Activated CD8-positive, alpha-beta T cell treated with anti-CD3 and anti-CD28 coated beads, Interleukin-2, amount 10 ng/mL, durations not matched to agents 7 days and 5 days (primary cell): ENCODE results near the gene REM2. TPM values are rescaled to one million over a fixed set of nuclear protein-coding genes. Genes with fewer than 3 reads are reported as not detected.

Source experiments
- ATAC-seq: fragments of 150-1000 bp; cut with Tn5 transposase; one replicate; pipeline ENCODE4 v1.10.0; 2021; ENCODE audit warnings: moderate library complexity
- CTCF ChIA-PET: fragments of 350-600 bp; sonication (Branson Sonifier 250); formaldehyde crosslinking; loops from one replicate; lab custom pipeline; 2021; ENCODE audit warnings: antibody characterized with exemption; lab: Charles Lee
- POLR2A ChIA-PET: fragments of 350-600 bp; sonication (Branson Sonifier 250); formaldehyde crosslinking; loops from one replicate; lab custom pipeline; 2021; ENCODE audit warnings: antibody characterized with exemption; lab: Charles Lee
- DNase-seq: peaks from one replicate; pipeline ENCODE4 v3.0.0-alpha.2; 2020
- H3K27ac Mint-ChIP-seq: one replicate; pipeline ENCODE4 v1.8.0; 2021; ENCODE audit warnings: mild to moderate bottlenecking, mixed read lengths
- H3K27me3 Mint-ChIP-seq: one replicate; pipeline ENCODE4 v1.8.0; 2021; ENCODE audit warnings: low read depth, mixed read lengths
- H3K36me3 Mint-ChIP-seq: one replicate; pipeline ENCODE4 v1.8.0; 2021; ENCODE audit warnings: low read depth, mixed read lengths
- H3K4me1 Mint-ChIP-seq: one replicate; pipeline ENCODE4 v1.8.0; 2021; ENCODE audit warnings: low read depth, mixed read lengths
- H3K4me3 Mint-ChIP-seq: one replicate; pipeline ENCODE4 v1.8.0; 2021; ENCODE audit warnings: mild to moderate bottlenecking, mixed read lengths
- H3K9me3 Mint-ChIP-seq: one replicate; pipeline ENCODE4 v1.8.0; 2022; ENCODE audit warnings: mixed read lengths; ENCODE audit not compliant: insufficient read depth
- total RNA-seq, 2 experiments: library from RNA; stranded (reverse); gene quantifications; one replicate each; pipeline ENCODE4 v1.2.3, GENCODE V29; 2021

Gene REM2
- total RNA-seq, 2 experiments from 2014 or later: 0.21 to 0.61 TPM

DNA sequence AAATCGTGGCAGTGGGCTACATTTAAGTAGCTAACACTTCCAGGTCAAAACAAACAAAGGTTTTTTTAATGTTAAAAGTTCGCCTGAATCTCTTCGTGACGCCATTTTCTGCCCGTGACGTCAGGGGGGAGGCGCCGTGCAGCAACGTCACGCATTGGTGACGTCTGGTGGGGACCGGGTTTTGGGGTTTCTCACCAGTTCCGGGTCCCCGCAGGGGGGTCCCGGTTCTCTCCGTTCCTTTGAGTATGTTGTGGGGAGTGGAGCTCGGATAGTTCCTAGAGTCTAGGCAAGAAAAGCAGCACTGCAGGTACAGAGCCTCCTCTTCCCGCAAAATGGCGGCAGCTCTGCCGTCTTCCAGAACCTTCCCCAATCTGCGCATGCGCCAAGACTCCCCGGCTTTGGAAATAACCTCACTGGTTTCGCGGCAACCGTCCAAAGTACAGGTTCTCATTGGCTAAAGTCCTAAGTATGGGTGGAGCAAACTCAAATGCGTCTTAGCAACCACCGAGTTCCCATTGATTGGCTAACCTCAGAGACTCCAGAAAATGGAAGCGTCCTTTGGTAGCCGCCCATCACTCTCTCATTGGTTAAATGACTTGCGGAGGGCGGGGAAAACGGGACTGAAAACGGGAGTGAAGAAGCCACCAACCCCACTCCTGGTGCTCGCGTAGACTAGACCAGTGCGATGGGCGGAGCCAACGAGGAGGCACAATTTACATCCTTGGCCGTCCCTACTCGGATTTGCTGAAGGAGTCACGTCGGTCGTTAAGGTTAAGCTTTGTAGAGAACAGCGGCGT, 36.0 kb downstream of the REM2 start, which contains the start of gene RBM23:
RBM23 (minus strand) TSS at position 346 of the 797 bp plus-strand sequence.
- H3K36me3 Mint-ChIP-seq: peaks cover 52% of the 10 kb centered on the region
- no peaks in the 10 kb centered on the region for H3K27me3 Mint-ChIP-seq
- H3K4me3 Mint-ChIP-seq: peak within 1 kb of the TSS; percentile 88
- H3K4me1 Mint-ChIP-seq: peaks cover 35% of the 10 kb centered on the region
- ATAC-seq (peak; percentile 96), DNase-seq (peak; percentile 100)
- ChIA-PET CTCF (interaction anchor here (0.8 to 6.5 kb wide), 17 partner anchors 10 to 363 kb away, joined by 3 to 84 read pairs (median 5); partner anchors contain the start of genes ACIN1, C14orf119 and PRMT5), POLR2A (interaction anchor here (0.6 to 3.8 kb wide), 20 partner anchors 10 to 1417 kb away, joined by 3 to 30 read pairs (median 4); partner anchors contain the start of genes ACIN1, HAUS4, LRP10 and MRPL52)
- peak within 1 kb of the TSS; percentile 98 for H3K27ac Mint-ChIP-seq
- H3K9me3 Mint-ChIP-seq: no peaks in the 10 kb centered on the region

- DNase-seq (no peak), ATAC-seq (peak; percentile 11)
- ChIA-PET POLR2A (interaction anchor here (0.7 to 3.8 kb wide), 17 partner anchors 9 to 401 kb away, joined by 3 to 30 read pairs (median 5); partner anchors contain the start of genes ACIN1, HAUS4, LRP10 and MRPL52), CTCF (interaction anchor here (0.8 to 6.5 kb wide), 16 partner anchors 10 to 364 kb away, joined by 3 to 84 read pairs (median 5); partner anchors contain the start of genes ACIN1, C14orf119 and PRMT5)
- Mint-ChIP-seq H3K9me3 (no peaks in the 10 kb centered on the region), H3K4me1 (peaks cover 35% of the 10 kb centered on the region), H3K36me3 (peaks cover 58% of the 10 kb centered on the region), H3K4me3 (peak overlapping the region; percentile 88), H3K27ac (peak overlapping the region; percentile 98), H3K27me3 (no peaks in the 10 kb centered on the region)
Observed at GRCh38 chr14:22919601-22919921, 36.5 kb downstream of the REM2 start.

DNA sequence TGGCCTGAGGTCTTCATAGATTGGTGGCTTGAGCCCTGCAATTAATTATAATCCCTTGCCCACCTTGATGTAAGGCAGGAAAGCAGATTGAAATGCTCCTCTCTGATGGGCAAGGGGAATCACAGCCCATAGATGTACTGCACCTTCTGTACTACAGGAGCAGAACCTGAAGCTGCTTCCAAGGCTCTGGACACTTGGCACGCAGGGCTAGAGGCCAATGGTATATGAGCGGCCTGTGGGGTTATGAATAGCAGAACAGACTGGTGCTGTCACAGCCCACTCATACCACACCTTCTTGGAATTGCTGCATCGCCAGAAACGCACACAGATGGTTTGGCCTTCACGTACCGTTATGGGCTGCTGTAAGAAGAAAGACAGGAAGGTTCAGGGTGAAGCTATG, 37.7 kb downstream of the REM2 start:
- DNase-seq (no peak), ATAC-seq (no peak)
- ChIA-PET CTCF (interaction anchor here (0.6 to 6.5 kb wide), 8 partner anchors 9 to 188 kb away, joined by 3 to 84 read pairs (median 4); partner anchors contain the start of gene PRMT5), POLR2A (interaction anchor here (0.7 to 3.5 kb wide), 3 partner anchors 8 to 401 kb away, joined by 3 to 30 read pairs (median 6); partner anchors contain the start of gene PRMT5)
- Mint-ChIP-seq H3K36me3 (peaks cover 60% of the 10 kb centered on the region), H3K27me3 (no peaks in the 10 kb centered on the region), H3K9me3 (no peaks in the 10 kb centered on the region), H3K4me3 (no peak overlapping the region), H3K27ac (no peak overlapping the region), H3K4me1 (peaks cover 32% of the 10 kb centered on the region)

DNA sequence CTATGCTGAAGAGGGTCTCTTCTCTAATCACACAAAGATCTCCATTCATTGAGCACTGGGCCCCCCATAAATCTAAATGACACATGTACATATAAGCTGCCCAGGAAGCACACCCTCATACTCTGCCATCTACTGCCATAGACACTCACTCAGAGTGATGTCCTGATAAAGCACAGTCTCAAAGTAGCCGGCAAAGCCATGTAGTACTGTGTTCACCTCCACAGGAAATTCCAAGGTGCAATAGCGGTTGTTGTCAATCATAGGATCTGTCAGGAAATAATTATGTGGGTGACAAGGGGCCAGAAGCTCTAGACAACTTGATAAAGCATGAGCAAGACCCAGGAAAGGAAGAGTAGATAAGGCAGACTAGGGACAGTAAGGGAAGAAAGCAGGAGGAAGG, 39.3 kb downstream of the REM2 start:
- no peak for DNase-seq
- no peaks in the 10 kb centered on the region for H3K9me3 Mint-ChIP-seq
- ATAC-seq: no peak
- CTCF ChIA-PET: no interaction called here
- POLR2A ChIA-PET: interaction anchor here (0.6 kb wide), 1 partner anchor 504 kb away, joined by 3 read pairs; no protein-coding TSS in a partner anchor
- H3K27me3 Mint-ChIP-seq: no peaks in the 10 kb centered on the region
- H3K4me3 Mint-ChIP-seq: no peak overlapping the region
- peaks cover 69% of the 10 kb centered on the region for H3K36me3 Mint-ChIP-seq
- H3K4me1 Mint-ChIP-seq: peaks cover 32% of the 10 kb centered on the region
- H3K27ac Mint-ChIP-seq: no peak overlapping the region

DNA sequence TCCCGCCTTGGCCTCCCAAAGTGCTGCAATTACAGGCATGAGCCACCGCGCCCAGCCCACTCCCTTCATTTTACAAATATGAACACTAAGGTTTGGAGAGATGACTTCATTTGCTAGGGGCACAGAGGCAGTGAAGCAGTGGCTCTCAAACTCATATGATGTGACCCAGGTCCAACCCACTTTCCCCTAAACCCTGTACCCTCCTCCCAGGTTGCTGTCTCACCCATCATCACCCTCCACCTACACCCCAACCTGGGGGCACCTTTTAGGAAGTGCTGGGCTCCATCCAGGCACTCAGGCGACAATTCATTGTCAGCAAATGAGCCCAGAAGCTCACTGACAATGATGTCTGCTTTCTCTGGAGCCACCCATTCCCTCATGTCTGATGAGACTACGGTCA, 40.7 kb downstream of the REM2 start:
- H3K27ac Mint-ChIP-seq: no peak overlapping the region
- POLR2A ChIA-PET: no interaction called here
- no peak for DNase-seq
- CTCF ChIA-PET: no interaction called here
- no peak overlapping the region for H3K4me3 Mint-ChIP-seq
- H3K9me3 Mint-ChIP-seq: no peaks in the 10 kb centered on the region
- H3K36me3 Mint-ChIP-seq: peaks cover 62% of the 10 kb centered on the region
- H3K4me1 Mint-ChIP-seq: peaks cover 37% of the 10 kb centered on the region
- H3K27me3 Mint-ChIP-seq: no peaks in the 10 kb centered on the region
- ATAC-seq: no peak

DNA sequence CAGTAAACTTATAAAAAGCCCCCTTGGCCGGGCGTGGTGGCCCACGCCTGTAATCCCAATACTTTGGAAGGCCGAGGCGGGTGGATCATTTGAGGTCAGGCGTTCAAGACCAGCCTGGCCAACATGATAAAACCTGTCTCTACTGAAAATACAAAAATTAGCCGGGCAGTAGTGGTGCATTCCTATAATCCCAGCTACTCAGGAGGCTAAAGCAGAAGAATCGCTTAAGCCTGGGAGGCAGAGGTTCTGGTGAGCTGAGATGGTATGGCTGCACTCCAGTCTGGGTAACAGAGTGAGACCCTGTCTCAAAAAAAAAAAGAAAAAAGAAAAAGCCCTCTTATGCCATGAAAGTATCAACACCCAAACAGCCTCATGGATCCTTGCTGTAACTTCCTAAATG, 42.5 kb downstream of the REM2 start:
- peaks cover 53% of the 10 kb centered on the region for H3K36me3 Mint-ChIP-seq
- POLR2A ChIA-PET: no interaction called here
- no peak for ATAC-seq
- no peaks in the 10 kb centered on the region for H3K27me3 Mint-ChIP-seq
- CTCF ChIA-PET: no interaction called here
- H3K4me1 Mint-ChIP-seq: peaks cover 25% of the 10 kb centered on the region
- H3K4me3 Mint-ChIP-seq: no peak overlapping the region
- DNase-seq: no peak
- no peaks in the 10 kb centered on the region for H3K9me3 Mint-ChIP-seq
- no peak overlapping the region for H3K27ac Mint-ChIP-seq

GRCh38 chr14:22926316-22926715, 43.3 kb downstream of the REM2 start:
- Mint-ChIP-seq H3K27me3 (no peaks in the 10 kb centered on the region), H3K4me1 (peaks cover 25% of the 10 kb centered on the region), H3K27ac (no peak overlapping the region), H3K36me3 (peaks cover 47% of the 10 kb centered on the region), H3K9me3 (no peaks in the 10 kb centered on the region), H3K4me3 (no peak overlapping the region)
- CTCF ChIA-PET: no interaction called here
- no peak for DNase-seq
- POLR2A ChIA-PET: no interaction called here
- no peak for ATAC-seq

- peak; percentile 37 for DNase-seq
- Mint-ChIP-seq H3K4me3 (no peak overlapping the region), H3K9me3 (no peaks in the 10 kb centered on the region), H3K36me3 (peaks cover 42% of the 10 kb centered on the region), H3K27me3 (no peaks in the 10 kb centered on the region), H3K27ac (no peak overlapping the region), H3K4me1 (peaks cover 27% of the 10 kb centered on the region)
- ChIA-PET POLR2A (interaction anchor here (0.6 to 3.9 kb wide), 12 partner anchors 10 to 1562 kb away, joined by 3 to 30 read pairs (median 3); partner anchors contain the start of genes HAUS4, LRP10 and RBM23), CTCF (interaction anchor here (0.6 to 3.9 kb wide), 35 partner anchors 10 to 1017 kb away, joined by 3 to 84 read pairs (median 9); partner anchors contain the start of genes ACIN1, AJUBA, C14orf119 and CDH24)
- ATAC-seq: no peak
Observed at GRCh38 chr14:22928237-22929103, 45.4 kb downstream of the REM2 start.

DNA sequence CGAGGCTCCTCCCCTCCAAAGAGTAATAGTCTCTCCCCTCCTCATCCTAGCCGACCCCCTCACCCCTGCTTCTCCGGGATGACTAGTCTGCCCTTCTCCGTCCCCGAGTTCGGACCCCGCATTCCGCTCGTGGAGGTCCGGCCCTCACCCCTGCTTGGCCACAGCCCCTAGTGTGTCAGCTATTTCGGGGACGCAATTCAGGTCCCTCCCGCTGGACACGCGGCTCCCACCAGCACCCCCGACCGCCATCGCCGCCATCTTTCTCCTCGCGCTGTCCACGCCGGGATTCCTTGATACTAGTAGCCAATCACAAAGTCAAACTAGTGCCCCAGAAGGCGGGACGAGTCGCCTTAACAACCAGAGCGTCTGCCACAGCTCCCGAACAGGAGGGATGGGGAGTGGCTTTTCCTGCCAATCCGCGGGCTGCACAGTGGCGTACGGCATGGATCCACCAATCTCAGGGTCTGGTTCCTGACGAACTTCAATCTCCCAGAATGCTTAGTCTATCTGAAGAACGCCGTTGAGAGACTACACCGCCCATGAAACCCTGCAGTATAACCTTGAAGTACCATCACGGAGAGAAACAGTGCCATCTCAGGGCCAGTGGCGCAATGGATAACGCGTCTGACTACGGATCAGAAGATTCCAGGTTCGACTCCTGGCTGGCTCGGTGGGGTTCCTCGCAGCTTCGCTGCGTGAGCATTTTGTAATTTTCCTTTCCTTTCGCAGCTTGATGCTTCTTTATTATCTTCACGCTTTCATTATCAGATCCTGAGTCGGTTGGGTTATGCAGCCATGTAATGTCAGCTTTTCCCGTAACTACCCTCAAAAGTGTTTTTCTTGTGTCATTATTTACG, 46.3 kb downstream of the REM2 start, which contains the start of gene PRMT5:
PRMT5 (minus strand) TSS at position 273 of the 857 bp plus-strand sequence; CDS start at position 258, 15 bp downstream.
- no peaks in the 10 kb centered on the region for H3K27me3 Mint-ChIP-seq
- no peak within 1 kb of the TSS for H3K27ac Mint-ChIP-seq
- CTCF ChIA-PET: interaction anchor here (0.6 to 3.9 kb wide), 52 partner anchors 9 to 1492 kb away, joined by 3 to 84 read pairs (median 5); partner anchors contain the start of genes ACIN1, AJUBA, C14orf119 and CDH24
- H3K4me1 Mint-ChIP-seq: peaks cover 27% of the 10 kb centered on the region
- peak; percentile 98 for DNase-seq
- no peak within 1 kb of the TSS for H3K4me3 Mint-ChIP-seq
- peak; percentile 98 for ATAC-seq
- POLR2A ChIA-PET: interaction anchor here (0.6 to 3.9 kb wide), 11 partner anchors 10 to 1562 kb away, joined by 3 to 30 read pairs (median 3); partner anchors contain the start of genes HAUS4, LRP10, OXA1L and RBM23
- no peaks in the 10 kb centered on the region for H3K9me3 Mint-ChIP-seq
- peaks cover 33% of the 10 kb centered on the region for H3K36me3 Mint-ChIP-seq

GRCh38 chr14:22929961-22930364, 46.9 kb downstream of the REM2 start:
- CTCF ChIA-PET: interaction anchor here (0.7 to 3.9 kb wide), 51 partner anchors 9 to 1493 kb away, joined by 3 to 84 read pairs (median 5); partner anchors contain the start of genes ACIN1, AJUBA, C14orf119 and CDH24

More at GRCh38 chr14:22929961-22930364, 46.9 kb downstream of the REM2 start:
- POLR2A ChIA-PET: interaction anchor here (0.8 to 3.9 kb wide), 6 partner anchors 11 to 373 kb away, joined by 3 to 30 read pairs (median 8); partner anchors contain the start of genes HAUS4, LRP10, OXA1L and RBM23
- H3K27me3 Mint-ChIP-seq: no peaks in the 10 kb centered on the region
- ATAC-seq (no peak), DNase-seq (no peak)
- peaks cover 27% of the 10 kb centered on the region for H3K36me3 Mint-ChIP-seq
- peaks cover 27% of the 10 kb centered on the region for H3K4me1 Mint-ChIP-seq
- H3K4me3 Mint-ChIP-seq: no peak overlapping the region
- no peaks in the 10 kb centered on the region for H3K9me3 Mint-ChIP-seq
- H3K27ac Mint-ChIP-seq: no peak overlapping the region
